Peyer's patch (tissue), 4 donors: ENCODE measurements around the gene POLR3A. TPM values are rescaled to one million over a fixed set of nuclear protein-coding genes. Genes with fewer than 3 reads are reported as not detected.

Experiments
- DNase-seq, 3 donors: peaks; one replicate each; pipeline ENCODE4 v3.0.0-alpha.2; 2017 to 2019
- H3K27ac ChIP-seq, 4 donors: fragments of 200-600 bp; sonication (generic); one replicate each; pipeline ENCODE4 v1.5.1; 2016 to 2019
- H3K27me3 ChIP-seq, 2 donors: fragments of 200-600 bp; sonication (generic); one replicate each; pipeline ENCODE4 v1.5.1; 2019
- H3K36me3 ChIP-seq, 3 donors: fragments of 200-600 bp; sonication (generic); one replicate each; pipeline ENCODE4 v1.5.1; 2016 to 2019
- H3K4me1 ChIP-seq, 4 donors: fragments of 200-600 bp; sonication (generic); one replicate each; pipeline ENCODE4 v1.5.1; 2016 to 2019
- H3K4me3 ChIP-seq, 4 donors: fragments of 200-600 bp; sonication (generic); 1 replicate in 3 of 4; 2 replicates in 1 of 4; pipeline ENCODE4 v1.5.1; 2016 to 2019; ENCODE audit warnings: mild to moderate bottlenecking in 1 of 4
- H3K9me3 ChIP-seq, 4 donors: fragments of 200-600 bp; sonication (generic); one replicate each; pipeline ENCODE4 v1.5.1; 2016 to 2019; ENCODE audit warnings: mild to moderate bottlenecking in 1 of 4
- POLR2A ChIP-seq, 2 donors: fragments of 450-650 bp; IDR thresholded peaks; one replicate each; pipeline ENCODE4 v1.5.1; 2017; ENCODE audit warnings: antibody characterized with exemption in 2 of 2, mild to moderate bottlenecking in 2 of 2, moderate library complexity in 2 of 2
- total RNA-seq, 4 donors: library from RNA; depleted of rRNA; stranded (reverse); fragments of >200 nt; gene quantifications; one replicate each; pipeline ENCODE4 v1.1.0, GENCODE V29; 2016
- TF ChIP-seq, protein P1 (sequence below), 6 experiments: fragments of 450-650 bp in 4 of 6; fragments of 200-600 bp in 2 of 6; sonication (generic) in 1 of 6; IDR thresholded peaks; one replicate each; pipeline ENCODE4 v1.5.1; 2017 to 2019; ENCODE audit warnings: antibody characterized with exemption in 6 of 6, mild to moderate bottlenecking in 3 of 6, moderate library complexity in 1 of 6

The POLR3A gene
- total RNA-seq, 4 donors from 2014 or later = 19.8 to 24.3 (median 22.2) TPM

DNA sequence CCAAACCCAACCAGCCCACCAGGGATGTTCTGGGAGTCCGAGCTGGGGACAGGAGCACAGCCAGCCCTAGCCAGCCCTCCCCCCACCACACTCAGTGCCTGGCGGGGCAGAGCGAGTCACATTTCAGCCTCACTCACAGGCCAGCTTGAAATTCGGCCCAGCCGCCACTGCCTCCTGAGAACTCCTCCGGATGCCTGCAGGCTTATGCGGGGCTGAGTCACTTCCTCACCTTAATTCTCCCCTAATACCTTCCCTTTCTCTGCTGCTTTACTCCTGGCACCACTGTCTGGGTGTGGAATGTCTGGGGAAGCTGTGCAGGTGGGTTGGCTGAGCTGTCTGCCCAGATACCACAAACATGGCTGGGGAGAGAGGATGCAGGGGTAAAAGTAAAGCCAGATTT is 80.1 kb downstream of the POLR3A start:
- Histone ChIP-seq H3K4me3 (no peak overlapping the region), H3K4me1 (no peaks in the 10 kb centered on the region), H3K9me3 (peaks cover 0 to 10% (median 3%) of the 10 kb centered on the region in 4 donors), H3K27me3 (no peaks in the 10 kb centered on the region), H3K27ac (no peak overlapping the region), H3K36me3 (no peaks in the 10 kb centered on the region)
- TF ChIP-seq, protein P1, sequence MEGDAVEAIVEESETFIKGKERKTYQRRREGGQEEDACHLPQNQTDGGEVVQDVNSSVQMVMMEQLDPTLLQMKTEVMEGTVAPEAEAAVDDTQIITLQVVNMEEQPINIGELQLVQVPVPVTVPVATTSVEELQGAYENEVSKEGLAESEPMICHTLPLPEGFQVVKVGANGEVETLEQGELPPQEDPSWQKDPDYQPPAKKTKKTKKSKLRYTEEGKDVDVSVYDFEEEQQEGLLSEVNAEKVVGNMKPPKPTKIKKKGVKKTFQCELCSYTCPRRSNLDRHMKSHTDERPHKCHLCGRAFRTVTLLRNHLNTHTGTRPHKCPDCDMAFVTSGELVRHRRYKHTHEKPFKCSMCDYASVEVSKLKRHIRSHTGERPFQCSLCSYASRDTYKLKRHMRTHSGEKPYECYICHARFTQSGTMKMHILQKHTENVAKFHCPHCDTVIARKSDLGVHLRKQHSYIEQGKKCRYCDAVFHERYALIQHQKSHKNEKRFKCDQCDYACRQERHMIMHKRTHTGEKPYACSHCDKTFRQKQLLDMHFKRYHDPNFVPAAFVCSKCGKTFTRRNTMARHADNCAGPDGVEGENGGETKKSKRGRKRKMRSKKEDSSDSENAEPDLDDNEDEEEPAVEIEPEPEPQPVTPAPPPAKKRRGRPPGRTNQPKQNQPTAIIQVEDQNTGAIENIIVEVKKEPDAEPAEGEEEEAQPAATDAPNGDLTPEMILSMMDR (IDR thresholded peaks at IDR 0.05) = no peak
- DNase-seq = no peak

DNA sequence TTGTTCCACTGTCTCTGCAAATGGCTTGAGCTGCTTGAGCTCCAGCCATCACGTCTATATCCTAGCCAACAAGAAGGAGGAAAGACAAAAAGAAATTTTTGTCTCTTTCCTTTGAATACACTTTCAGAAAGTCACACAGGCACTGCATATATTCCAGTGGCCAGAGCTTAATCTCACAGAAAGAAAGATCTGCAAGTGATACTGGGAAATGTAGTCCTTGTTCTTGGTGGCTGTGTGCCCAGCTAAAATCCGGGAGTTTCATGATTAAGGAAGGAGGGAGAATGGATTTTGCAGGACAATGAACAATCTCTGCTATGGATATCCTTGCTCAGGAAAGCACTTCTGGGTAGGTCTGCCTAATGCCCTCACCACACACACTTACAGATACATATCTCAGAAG is 83.2 kb downstream of the POLR3A start:
- no peak for DNase-seq
- Histone ChIP-seq H3K4me1 (no peaks in the 10 kb centered on the region), H3K27ac (no peak overlapping the region), H3K4me3 (no peak overlapping the region), H3K9me3 (peaks cover 0 to 6% (median 2%) of the 10 kb centered on the region in 4 donors), H3K27me3 (no peaks in the 10 kb centered on the region), H3K36me3 (no peaks in the 10 kb centered on the region)
- TF ChIP-seq, protein P1 (IDR thresholded peaks at IDR 0.05) = no peak
- TF ChIP-seq POLR2A (IDR thresholded peaks at IDR 0.05) = no peak

DNA sequence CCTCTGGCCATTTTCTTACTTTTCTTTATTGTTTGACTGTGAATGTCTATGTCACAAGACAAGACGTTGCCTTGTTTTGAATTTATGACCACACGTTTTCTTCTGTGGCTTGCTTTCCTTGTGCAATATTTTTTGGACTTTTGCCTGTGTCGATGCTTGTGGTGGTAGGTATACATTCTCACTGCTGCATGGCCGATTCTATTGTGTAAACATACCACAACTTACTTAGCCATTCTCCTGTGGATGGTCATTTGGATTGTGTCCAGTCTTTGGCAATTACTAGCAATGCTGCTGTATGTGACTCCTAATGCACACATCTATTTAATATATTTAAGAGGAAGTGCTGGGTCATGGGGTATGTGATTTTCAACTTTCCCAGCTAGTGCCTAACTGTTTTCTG is 84.8 kb downstream of the POLR3A start:
- no peaks in the 10 kb centered on the region for H3K36me3 ChIP-seq
- TF ChIP-seq, protein P1 (IDR thresholded peaks at IDR 0.05) = no peak
- TF ChIP-seq POLR2A (IDR thresholded peaks at IDR 0.05) = no peak
- no peaks in the 10 kb centered on the region for H3K9me3 ChIP-seq
- no peak overlapping the region for H3K4me3 ChIP-seq
- H3K4me1 ChIP-seq = no peaks in the 10 kb centered on the region
- no peak for DNase-seq
- H3K27me3 ChIP-seq = no peaks in the 10 kb centered on the region
- no peak overlapping the region for H3K27ac ChIP-seq

DNA sequence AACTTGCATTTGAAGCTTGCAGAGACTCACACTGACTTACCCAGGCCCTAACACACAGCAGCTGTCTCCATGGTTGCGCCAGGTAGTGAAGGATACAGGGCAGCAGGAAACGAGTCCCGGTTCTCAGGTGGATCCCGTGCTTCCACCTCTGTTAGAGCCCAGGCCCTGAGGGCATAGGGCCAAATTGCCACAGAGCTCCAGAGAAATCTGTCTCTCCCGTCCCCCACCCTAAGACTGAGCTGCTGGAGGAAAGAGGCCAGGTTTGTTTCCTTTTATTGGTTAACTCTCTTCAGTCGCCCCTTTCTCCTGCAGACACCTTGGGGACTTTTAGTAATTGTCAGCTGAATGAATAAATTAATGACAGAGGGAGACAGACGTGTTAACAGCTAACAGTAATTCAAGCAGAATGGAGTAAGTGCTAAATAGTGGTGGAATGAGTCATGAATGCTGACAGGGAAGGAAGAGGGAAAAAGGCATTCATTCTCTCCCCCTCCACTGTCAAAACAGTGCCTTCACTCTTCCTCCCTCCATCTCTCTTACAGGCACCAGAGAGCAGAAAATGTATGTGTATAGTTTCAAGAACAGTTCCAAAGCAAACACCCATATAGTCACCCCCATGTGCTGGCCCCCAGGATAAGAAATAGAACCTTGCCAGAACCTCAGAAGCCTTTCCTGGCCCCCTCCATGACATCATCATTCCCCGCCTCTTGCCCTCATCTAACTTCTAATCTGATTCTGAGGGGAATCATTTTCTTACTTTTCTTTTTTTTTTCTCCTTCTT is 86.0 kb downstream of the POLR3A start:
- no peak for DNase-seq
- no peak overlapping the region for H3K4me3 ChIP-seq

DNA sequence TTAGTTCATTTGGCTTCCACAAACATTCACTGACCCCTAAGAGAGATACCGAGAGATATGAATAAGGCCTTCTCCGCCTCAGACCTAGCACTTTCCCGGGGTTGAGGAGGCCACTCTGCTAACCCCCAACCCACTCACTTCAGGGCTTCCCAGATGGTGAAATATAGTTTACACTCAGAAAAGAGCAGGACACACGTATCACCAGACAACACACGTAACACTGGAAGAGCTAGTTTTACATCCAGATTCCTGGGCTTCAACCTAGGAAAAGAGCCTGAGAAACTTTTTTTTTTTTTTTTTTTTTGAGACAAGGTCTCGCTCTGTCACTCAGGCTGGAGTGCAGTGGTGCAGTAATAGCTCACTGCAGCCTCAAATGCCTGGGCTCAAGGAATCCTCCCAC is 87.5 kb downstream of the POLR3A start:
- TF ChIP-seq POLR2A (IDR thresholded peaks at IDR 0.05) = no peak
- TF ChIP-seq, protein P1 (IDR thresholded peaks at IDR 0.05) = no peak
- Histone ChIP-seq H3K27me3 (no peaks in the 10 kb centered on the region), H3K27ac (no peak overlapping the region), H3K36me3 (no peaks in the 10 kb centered on the region), H3K9me3 (no peaks in the 10 kb centered on the region), H3K4me1 (no peaks in the 10 kb centered on the region), H3K4me3 (no peak overlapping the region)
- DNase-seq = no peak

More for the DNA sequence above, 86.0 kb downstream of the POLR3A start:
- Histone ChIP-seq H3K9me3 (no peaks in the 10 kb centered on the region), H3K27ac (no peak overlapping the region), H3K27me3 (no peaks in the 10 kb centered on the region), H3K36me3 (no peaks in the 10 kb centered on the region), H3K4me1 (no peaks in the 10 kb centered on the region)
- TF ChIP-seq POLR2A (IDR thresholded peaks at IDR 0.05) = no peak
- TF ChIP-seq, protein P1 (IDR thresholded peaks at IDR 0.05) = no peak
